Panc1 (cell line): ENCODE results near the gene SPATA20. TPM values are rescaled to one million over a fixed set of nuclear protein-coding genes. Genes with fewer than 3 reads are reported as not detected.

ENCODE experiments used
- ATAC-seq: fragments of 200-7000 bp; cut with Tn5 transposase; 2 replicates; pipeline ENCODE4 v1.9.1; 2020; ENCODE audit warnings: mild to moderate bottlenecking, moderate library complexity
- BruUV-seq: library from RNA; stranded (reverse); fragments of 400-500 nt; replicated peaks from 2 replicates; lab custom pipeline; 2021; lab: Mats Ljungman, UMichigan
- CTCF ChIA-PET: fragments of 300-600 bp; sonication (Branson Sonifier 250); formaldehyde crosslinking; loops from one replicate; lab custom pipeline; 2022; ENCODE audit warnings: antibody characterized with exemption; lab: Charles Lee
- POLR2A ChIA-PET: fragments of 300-600 bp; sonication (Branson Sonifier 250); formaldehyde crosslinking; loops from one replicate; lab custom pipeline; 2022; ENCODE audit warnings: antibody characterized with exemption; lab: Charles Lee
- DNase-seq: peaks from one replicate; pipeline ENCODE4 v3.0.0-alpha.2; 2010; ENCODE audit warnings: low read depth, low spot score
- H3K27ac ChIP-seq: 2 replicates; pipeline ENCODE4 v1.5.1; 2011; ENCODE audit warnings: mild to moderate bottlenecking, low read length, inconsistent platforms
- H3K27me3 ChIP-seq: fragments of 200-500 bp; sonication (Bioruptor generic); 2 replicates; pipeline ENCODE4 v1.6.0; 2014; ENCODE audit warnings: low read length, inconsistent platforms; ENCODE audit not compliant: control insufficient read depth, insufficient read depth
- H3K36me3 ChIP-seq: fragments of 200-500 bp; sonication (Bioruptor generic); 2 replicates; pipeline ENCODE4 v1.5.1; 2014; ENCODE audit warnings: inconsistent platforms, mild to moderate bottlenecking, low read length, moderate library complexity; ENCODE audit not compliant: control insufficient read depth, insufficient read depth
- H3K4me1 ChIP-seq: 2 replicates; pipeline ENCODE4 v1.5.1; 2011; ENCODE audit warnings: inconsistent platforms, mild to moderate bottlenecking, low read length, moderate library complexity; ENCODE audit not compliant: control insufficient read depth, insufficient read depth
- H3K4me3 ChIP-seq, 2 experiments: 2 replicates each; pipeline ENCODE4 v1.5.1; 2011 to 2012; ENCODE audit warnings: low read depth in 2 of 2, low read length in 2 of 2, mild to moderate bottlenecking in 2 of 2, inconsistent platforms in 1 of 2, moderate library complexity in 1 of 2
- H3K9me3 ChIP-seq: fragments of 200-500 bp; sonication (Bioruptor generic); 2 replicates; pipeline ENCODE4 v1.5.1; 2014; ENCODE audit warnings: low read depth, mild to moderate bottlenecking, inconsistent platforms, low read length, moderate library complexity; ENCODE audit not compliant: control insufficient read depth, insufficient read depth
- POLR2AphosphoS5 ChIP-seq: IDR thresholded peaks from 2 replicates; pipeline ENCODE4 v1.6.1; 2012; ENCODE audit warnings: mild to moderate bottlenecking, low read depth, low read length, moderate library complexity
- SIN3A ChIP-seq: IDR thresholded peaks from 2 replicates; pipeline ENCODE4 v1.6.1; 2012; ENCODE audit warnings: low read depth, mild to moderate bottlenecking, low read length, moderate library complexity, borderline replicate concordance; ENCODE audit not compliant: insufficient read depth
- TCF7L2 ChIP-seq: IDR thresholded peaks from 2 replicates; pipeline ENCODE4 v1.6.1; 2011; ENCODE audit warnings: mild to moderate bottlenecking, low read depth, low read length, inconsistent platforms
- in situ Hi-C: cut with HindIII; loops from 2 replicates; pipeline ENCODE4 v1.10.0; 2016; ENCODE audit warnings: low sequenced_read_pairs, low pct_unique_long_range_greater_than_20kb
- intact Hi-C: fragments of 100-400 bp; cut with micrococcal nuclease; formaldehyde crosslinking; loops from one replicate; pipeline ENCODE4 v1.10.0; 2022; ENCODE audit not compliant: unreplicated experiment
- total RNA-seq: library from RNA; stranded (reverse); gene quantifications from one replicate; pipeline ENCODE4 v1.2.1, GENCODE V29; 2021; ENCODE audit not compliant: unreplicated experiment
- TF ChIP-seq, protein P1 (sequence below): fragments of 450-650 bp; IDR thresholded peaks from 2 replicates; pipeline ENCODE4 v1.5.1; 2017; ENCODE audit warnings: mild to moderate bottlenecking
- TF ChIP-seq, protein P2 (sequence below), 2 experiments: IDR thresholded peaks; 2 replicates each; pipeline ENCODE4 v1.6.1; 2011 to 2012; ENCODE audit warnings: low read depth in 2 of 2, control low read depth in 1 of 2, low read length in 1 of 2, mild to moderate bottlenecking in 1 of 2, moderate library complexity in 1 of 2; ENCODE audit not compliant: insufficient read depth in 1 of 2

Gene SPATA20
- total RNA-seq, 1 experiment from 2014 or later, result 82.2 TPM

DNA sequence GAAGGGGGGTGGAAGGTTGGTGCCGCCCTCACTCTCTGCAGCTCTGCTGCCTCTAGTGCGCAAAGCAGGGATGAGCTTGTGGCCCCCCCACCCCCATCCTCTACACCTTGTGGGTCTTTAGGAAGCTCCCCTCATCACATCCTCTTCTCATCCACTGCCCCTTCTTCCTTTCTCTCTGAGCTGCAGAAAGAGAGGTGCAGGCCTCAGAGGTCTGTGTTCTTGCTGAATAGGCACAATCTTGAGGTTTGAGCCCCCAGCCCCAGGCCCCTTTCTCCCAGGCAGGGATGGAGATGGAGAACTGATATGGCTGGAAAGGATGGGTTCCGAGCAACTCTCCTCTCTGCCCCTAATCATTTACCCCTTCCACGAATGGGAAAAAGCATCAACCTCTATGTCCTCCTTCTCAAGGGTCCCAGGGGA is 16.1 kb downstream of the SPATA20 start:
- H3K27ac ChIP-seq, result no peak overlapping the region
- in situ Hi-C loops, result no loop called here
- H3K36me3 ChIP-seq, result no peaks in the 10 kb centered on the region
- intact Hi-C loops, result no loop called here
- DNase-seq, result no peak
- ChIA-PET POLR2A (interaction anchor here (0.6 kb wide), 1 partner anchor 77 kb away, joined by 5 read pairs; no protein-coding TSS in a partner anchor), CTCF (interaction anchor here (0.5 to 1.7 kb wide), 3 partner anchors 67 to 142 kb away, joined by 4 to 7 read pairs (median 7); no protein-coding TSS in a partner anchor)
- no peaks in the 10 kb centered on the region for H3K9me3 ChIP-seq
- H3K4me3 ChIP-seq, result no peak overlapping the region
- no peaks in the 10 kb centered on the region; the same call in 1 of the 2 replicates for H3K27me3 ChIP-seq
- no peak for ATAC-seq
- TF ChIP-seq POLR2AphosphoS5 (no peak), SIN3A (no peak), TCF7L2 (no peak)
- TF ChIP-seq, protein P1, sequence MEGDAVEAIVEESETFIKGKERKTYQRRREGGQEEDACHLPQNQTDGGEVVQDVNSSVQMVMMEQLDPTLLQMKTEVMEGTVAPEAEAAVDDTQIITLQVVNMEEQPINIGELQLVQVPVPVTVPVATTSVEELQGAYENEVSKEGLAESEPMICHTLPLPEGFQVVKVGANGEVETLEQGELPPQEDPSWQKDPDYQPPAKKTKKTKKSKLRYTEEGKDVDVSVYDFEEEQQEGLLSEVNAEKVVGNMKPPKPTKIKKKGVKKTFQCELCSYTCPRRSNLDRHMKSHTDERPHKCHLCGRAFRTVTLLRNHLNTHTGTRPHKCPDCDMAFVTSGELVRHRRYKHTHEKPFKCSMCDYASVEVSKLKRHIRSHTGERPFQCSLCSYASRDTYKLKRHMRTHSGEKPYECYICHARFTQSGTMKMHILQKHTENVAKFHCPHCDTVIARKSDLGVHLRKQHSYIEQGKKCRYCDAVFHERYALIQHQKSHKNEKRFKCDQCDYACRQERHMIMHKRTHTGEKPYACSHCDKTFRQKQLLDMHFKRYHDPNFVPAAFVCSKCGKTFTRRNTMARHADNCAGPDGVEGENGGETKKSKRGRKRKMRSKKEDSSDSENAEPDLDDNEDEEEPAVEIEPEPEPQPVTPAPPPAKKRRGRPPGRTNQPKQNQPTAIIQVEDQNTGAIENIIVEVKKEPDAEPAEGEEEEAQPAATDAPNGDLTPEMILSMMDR, result no peak
- TF ChIP-seq, protein P2, sequence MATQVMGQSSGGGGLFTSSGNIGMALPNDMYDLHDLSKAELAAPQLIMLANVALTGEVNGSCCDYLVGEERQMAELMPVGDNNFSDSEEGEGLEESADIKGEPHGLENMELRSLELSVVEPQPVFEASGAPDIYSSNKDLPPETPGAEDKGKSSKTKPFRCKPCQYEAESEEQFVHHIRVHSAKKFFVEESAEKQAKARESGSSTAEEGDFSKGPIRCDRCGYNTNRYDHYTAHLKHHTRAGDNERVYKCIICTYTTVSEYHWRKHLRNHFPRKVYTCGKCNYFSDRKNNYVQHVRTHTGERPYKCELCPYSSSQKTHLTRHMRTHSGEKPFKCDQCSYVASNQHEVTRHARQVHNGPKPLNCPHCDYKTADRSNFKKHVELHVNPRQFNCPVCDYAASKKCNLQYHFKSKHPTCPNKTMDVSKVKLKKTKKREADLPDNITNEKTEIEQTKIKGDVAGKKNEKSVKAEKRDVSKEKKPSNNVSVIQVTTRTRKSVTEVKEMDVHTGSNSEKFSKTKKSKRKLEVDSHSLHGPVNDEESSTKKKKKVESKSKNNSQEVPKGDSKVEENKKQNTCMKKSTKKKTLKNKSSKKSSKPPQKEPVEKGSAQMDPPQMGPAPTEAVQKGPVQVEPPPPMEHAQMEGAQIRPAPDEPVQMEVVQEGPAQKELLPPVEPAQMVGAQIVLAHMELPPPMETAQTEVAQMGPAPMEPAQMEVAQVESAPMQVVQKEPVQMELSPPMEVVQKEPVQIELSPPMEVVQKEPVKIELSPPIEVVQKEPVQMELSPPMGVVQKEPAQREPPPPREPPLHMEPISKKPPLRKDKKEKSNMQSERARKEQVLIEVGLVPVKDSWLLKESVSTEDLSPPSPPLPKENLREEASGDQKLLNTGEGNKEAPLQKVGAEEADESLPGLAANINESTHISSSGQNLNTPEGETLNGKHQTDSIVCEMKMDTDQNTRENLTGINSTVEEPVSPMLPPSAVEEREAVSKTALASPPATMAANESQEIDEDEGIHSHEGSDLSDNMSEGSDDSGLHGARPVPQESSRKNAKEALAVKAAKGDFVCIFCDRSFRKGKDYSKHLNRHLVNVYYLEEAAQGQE (IDR thresholded peaks at IDR 0.05; ENCODE audit: insufficient read depth in 1 of 2, low read depth in 2 of 2, low read length in 1 of 2), result no peak
- H3K4me1 ChIP-seq, result peaks cover 22% of the 10 kb centered on the region
- BruUV-seq, result no TSS peak

DNA sequence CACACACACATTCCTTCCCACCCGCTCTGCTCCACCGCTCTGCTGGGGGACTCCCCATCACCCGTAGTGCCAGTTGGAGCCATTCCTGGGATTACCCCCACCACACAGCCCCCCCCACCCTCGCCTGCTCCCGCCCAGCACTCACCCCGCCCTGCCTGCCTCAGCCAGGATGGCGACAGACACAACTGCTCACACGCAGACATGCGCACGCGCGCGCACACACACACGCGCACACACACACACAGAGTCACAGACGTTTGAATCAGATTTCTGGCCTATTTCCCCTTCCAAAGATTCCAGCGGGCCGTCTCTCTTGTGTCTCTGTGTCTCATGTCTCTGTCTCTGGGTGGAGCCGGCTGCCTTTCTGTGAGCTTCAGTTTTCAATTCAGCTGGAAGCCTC is 17.9 kb downstream of the SPATA20 start:
- no peak for DNase-seq
- ChIA-PET POLR2A (no interaction called here), CTCF (no interaction called here)
- Histone ChIP-seq H3K4me3 (no peak overlapping the region), H3K27ac (no peak overlapping the region), H3K27me3 (no peaks in the 10 kb centered on the region; the same call in 1 of the 2 replicates), H3K4me1 (peaks cover 16% of the 10 kb centered on the region), H3K9me3 (no peaks in the 10 kb centered on the region), H3K36me3 (no peaks in the 10 kb centered on the region)
- in situ Hi-C loops (no loop called here), intact Hi-C loops (no loop called here)
- no peak for ATAC-seq
- no TSS peak for BruUV-seq
- TF ChIP-seq SIN3A, result no peak
- TF ChIP-seq, protein P2 (IDR thresholded peaks at IDR 0.05; ENCODE audit: insufficient read depth in 1 of 2, low read depth in 2 of 2, low read length in 1 of 2), result no peak
- no peak for TF ChIP-seq POLR2AphosphoS5
- TF ChIP-seq TCF7L2, result no peak
- TF ChIP-seq, protein P1, result no peak
